GM12875 (cell line): ENCODE data around the gene SUCLG2.

Source experiments
- H3K4me3 ChIP-seq: one replicate; pipeline ENCODE4 v1.5.1; 2011; ENCODE audit warnings: low read depth, low read length, control low read depth
- TF ChIP-seq, protein P1 (sequence below): IDR thresholded peaks from 2 replicates; pipeline ENCODE4 v1.5.1; 2011; ENCODE audit warnings: low read depth, mild to moderate bottlenecking, control low read depth, inconsistent platforms, low read length, moderate library complexity, borderline replicate concordance; ENCODE audit not compliant: insufficient read depth

Gene SUCLG2

DNA sequence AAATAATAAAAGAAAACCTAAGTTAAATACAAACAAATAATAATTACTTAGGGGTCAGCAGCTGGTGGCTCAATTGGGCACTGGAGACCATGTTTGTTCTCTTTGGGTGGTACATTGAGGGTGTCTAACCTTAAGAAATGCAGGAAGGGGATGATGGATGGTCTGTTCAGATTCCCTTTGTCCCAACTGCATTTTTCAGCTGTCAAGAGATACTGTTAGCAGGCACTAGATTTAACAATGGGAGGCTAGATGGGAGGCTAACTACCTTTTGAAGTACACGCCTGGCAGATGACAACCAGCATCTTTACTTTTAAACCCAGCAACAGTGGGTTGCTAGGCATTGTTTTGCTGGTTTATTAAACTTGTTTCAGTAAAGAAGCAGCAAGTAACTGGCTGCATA is 222.5 kb downstream of the SUCLG2 start:
- H3K4me3 ChIP-seq, result no peak overlapping the region
- TF ChIP-seq, protein P1, sequence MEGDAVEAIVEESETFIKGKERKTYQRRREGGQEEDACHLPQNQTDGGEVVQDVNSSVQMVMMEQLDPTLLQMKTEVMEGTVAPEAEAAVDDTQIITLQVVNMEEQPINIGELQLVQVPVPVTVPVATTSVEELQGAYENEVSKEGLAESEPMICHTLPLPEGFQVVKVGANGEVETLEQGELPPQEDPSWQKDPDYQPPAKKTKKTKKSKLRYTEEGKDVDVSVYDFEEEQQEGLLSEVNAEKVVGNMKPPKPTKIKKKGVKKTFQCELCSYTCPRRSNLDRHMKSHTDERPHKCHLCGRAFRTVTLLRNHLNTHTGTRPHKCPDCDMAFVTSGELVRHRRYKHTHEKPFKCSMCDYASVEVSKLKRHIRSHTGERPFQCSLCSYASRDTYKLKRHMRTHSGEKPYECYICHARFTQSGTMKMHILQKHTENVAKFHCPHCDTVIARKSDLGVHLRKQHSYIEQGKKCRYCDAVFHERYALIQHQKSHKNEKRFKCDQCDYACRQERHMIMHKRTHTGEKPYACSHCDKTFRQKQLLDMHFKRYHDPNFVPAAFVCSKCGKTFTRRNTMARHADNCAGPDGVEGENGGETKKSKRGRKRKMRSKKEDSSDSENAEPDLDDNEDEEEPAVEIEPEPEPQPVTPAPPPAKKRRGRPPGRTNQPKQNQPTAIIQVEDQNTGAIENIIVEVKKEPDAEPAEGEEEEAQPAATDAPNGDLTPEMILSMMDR, result no peak

DNA sequence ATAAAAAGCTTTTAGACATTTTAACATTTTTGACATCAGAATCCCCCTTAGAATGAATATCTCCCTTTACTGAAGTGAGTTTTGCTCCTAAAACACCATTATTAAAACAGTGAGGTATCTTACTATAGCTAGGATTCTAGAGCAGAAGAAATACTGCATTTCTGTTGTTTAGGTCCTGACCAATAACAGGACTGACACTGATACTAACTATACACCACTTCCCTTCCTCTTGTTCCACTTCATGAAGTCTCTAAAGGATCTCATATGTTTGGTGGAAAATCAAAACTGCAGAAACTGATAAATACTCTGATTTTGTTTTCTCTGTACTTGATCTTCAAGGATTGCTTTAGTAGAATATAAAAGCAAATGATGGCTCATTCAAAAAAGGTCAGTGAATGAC is 230.7 kb downstream of the SUCLG2 start:
- H3K4me3 ChIP-seq, result no peak overlapping the region
- TF ChIP-seq, protein P1, result no peak

DNA sequence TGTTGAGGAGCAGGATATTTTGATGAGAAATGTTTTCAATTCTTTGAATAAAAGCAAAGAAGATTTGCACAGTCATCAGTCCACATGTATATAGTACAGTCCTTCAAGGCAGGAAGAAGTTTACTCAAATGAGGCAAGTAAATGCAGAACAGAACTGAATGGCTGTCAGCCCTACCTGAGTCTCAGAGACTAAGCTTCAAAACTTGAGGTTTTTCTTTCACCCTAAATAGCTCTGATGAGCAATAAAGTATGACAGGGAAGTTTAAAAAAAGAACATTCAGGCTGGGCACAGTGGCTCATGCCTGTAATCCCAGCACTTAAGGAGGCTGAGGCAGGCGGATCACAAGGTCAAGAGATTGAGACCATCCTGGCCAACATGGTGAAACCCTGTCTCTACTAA is 232.5 kb downstream of the SUCLG2 start:
- no peak overlapping the region for H3K4me3 ChIP-seq
- TF ChIP-seq, protein P1, result no peak

DNA sequence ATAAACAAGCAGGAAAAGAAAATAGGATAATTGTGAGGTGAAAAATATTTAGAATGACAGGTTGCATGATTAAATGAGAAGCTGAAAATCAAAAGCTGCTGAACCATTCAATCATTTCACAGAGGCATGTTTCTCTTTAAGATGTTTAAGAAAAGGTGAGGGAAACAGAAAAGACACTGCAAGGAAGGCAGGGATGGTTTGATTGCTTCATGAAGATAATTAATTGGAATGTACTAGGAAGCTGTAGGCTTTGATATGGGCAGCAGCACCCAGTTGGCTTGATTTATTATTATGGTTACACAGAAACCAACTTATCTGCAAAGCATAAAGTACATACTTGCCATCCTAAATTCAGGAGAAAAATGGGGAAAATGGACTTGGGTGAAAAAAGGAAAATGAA is 234.6 kb downstream of the SUCLG2 start:
- TF ChIP-seq, protein P1, result no peak
- no peak overlapping the region for H3K4me3 ChIP-seq

DNA sequence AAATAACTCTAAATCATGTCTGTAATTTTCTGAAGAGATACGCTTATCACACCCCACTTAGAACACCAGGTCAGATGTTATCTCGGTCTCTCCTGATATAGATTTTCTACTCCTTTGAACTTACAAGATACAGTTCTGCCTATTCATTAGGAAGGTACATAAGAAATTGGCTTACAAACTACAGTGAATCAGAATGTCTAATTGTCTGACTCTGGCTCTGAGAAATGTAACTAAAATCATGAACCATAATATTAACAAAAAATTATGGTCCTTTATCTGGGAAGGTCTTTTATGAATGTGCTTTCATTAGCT is 235.2 kb downstream of the SUCLG2 start:
- no peak overlapping the region for H3K4me3 ChIP-seq
- TF ChIP-seq, protein P1, result no peak

DNA sequence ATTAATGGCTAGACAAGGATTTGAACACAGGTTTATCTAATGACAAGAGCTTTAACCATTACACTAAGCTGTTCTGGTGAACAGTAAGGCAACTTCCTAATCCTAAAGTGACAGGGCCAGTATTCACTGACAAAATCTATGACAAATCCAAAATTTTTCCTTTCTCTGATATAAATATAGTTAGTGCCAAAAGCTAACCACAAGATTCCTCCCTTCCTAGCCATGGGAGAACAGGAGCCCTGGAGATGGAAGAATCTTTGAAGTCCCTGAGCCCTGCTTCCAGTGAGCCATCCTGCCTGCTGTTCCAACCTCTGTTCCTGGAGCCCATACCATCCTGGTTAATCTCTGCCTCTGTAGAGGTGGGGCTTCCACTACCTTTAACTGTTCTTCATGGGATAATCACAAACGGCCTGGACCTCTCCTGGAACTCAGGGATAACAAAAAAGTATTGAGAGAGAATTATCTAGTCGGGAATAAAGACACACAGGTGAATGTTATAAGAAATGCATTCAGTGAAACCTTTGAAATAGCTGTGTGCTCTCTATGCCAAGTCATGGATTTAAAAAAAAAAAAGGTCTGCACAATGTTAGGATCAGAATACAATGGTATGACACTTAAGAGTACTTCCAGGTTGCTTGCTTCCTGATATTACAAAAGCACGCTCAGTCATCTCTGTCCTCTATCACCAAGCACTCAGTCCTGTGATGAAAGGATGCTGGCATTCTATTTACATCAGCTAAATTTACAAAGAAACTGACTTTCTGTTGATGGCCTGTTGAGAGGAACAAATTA is 235.8 kb downstream of the SUCLG2 start:
- no peak overlapping the region for H3K4me3 ChIP-seq
- TF ChIP-seq, protein P1, result no peak

DNA sequence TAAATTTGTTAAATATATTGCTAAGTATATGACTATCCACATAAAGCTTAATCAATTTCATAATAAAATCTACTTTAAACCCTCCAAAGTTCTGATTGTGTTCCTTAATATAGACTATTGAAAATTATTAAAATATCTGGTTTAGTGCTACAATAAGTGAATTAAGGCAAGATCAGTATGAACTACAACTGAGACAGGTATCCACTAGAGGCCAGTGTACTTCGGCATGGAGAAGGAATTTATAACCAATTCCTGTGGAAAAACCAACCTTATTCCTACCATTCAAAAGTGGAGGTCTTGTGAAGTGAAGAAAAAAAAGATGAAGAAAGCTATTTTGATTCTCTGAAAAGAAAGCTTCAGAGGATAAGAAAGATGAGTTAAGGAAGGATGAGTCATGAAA is 237.7 kb downstream of the SUCLG2 start:
- no peak overlapping the region for H3K4me3 ChIP-seq
- TF ChIP-seq, protein P1, result no peak
